ENCODE data around the gene THSD7A. TPM values are rescaled to one million over a fixed set of nuclear protein-coding genes. Genes with fewer than 3 reads are reported as not detected.

THSD7A gene
- total RNA-seq, 4 donors from 2014 or later = 16.2 to 36.4 (median 21.5) TPM

- no peaks in the 10 kb centered on the region for H3K27me3 ChIP-seq
- intact Hi-C loops (cut with DNase I; ENCODE audit: low total_unique reads) = no loop called here
These were observed 261.8 kb downstream of the THSD7A start for GRCh38 chr7:11570205-11570604.

GRCh38 chr7:11567571-11567970 is 264.4 kb downstream of the THSD7A start:
- no peaks in the 10 kb centered on the region for H3K27me3 ChIP-seq
- intact Hi-C loops (cut with DNase I; ENCODE audit: low total_unique reads) = no loop called here
- no peaks in the 10 kb centered on the region for H3K36me3 ChIP-seq
- no peak overlapping the region for H3K4me3 ChIP-seq
- H3K27ac ChIP-seq = no peak overlapping the region
- no peaks in the 10 kb centered on the region for H3K4me1 ChIP-seq
- no peaks in the 10 kb centered on the region for H3K9me3 ChIP-seq
- no peak for TF ChIP-seq POLR2A (IDR thresholded peaks at IDR 0.05)
- no peak for TF ChIP-seq CTCF (IDR thresholded peaks at IDR 0.05)
- no peak for DNase-seq

More at GRCh38 chr7:11570205-11570604, 261.8 kb downstream of the THSD7A start:
- TF ChIP-seq POLR2A (IDR thresholded peaks at IDR 0.05) (no peak), CTCF (IDR thresholded peaks at IDR 0.05) (no peak)
- DNase-seq = no peak
- Histone ChIP-seq H3K36me3 (no peaks in the 10 kb centered on the region), H3K27ac (no peak overlapping the region), H3K4me1 (no peaks in the 10 kb centered on the region), H3K4me3 (no peak overlapping the region), H3K9me3 (no peaks in the 10 kb centered on the region)

DNA sequence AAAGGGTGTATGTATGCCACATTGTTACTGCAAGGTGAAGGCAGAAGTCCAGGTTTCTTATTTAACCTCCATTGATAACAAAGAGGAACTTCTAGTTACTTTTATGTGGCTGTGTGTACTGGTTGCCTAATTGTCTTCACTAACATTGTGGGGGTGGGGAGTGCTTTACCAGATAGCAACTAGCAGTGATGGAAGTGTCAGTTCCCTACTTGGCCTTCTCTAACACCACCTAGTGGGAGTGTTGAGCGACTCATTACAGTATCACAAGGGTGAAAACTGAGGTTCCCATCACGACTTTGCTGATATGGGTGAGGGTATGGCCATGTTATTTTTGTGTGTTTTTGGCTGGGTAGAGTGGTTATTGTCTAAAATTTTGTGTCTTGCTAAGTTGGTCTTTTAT is 274.4 kb downstream of the THSD7A start:
- intact Hi-C loops (cut with DNase I; ENCODE audit: low total_unique reads) = no loop called here
- H3K36me3 ChIP-seq = no peaks in the 10 kb centered on the region
- no peaks in the 10 kb centered on the region for H3K4me1 ChIP-seq
- H3K27ac ChIP-seq = no peak overlapping the region
- H3K27me3 ChIP-seq = no peaks in the 10 kb centered on the region
- H3K4me3 ChIP-seq = no peak overlapping the region
- TF ChIP-seq POLR2A (IDR thresholded peaks at IDR 0.05) (no peak), CTCF (IDR thresholded peaks at IDR 0.05) (no peak)
- no peaks in the 10 kb centered on the region for H3K9me3 ChIP-seq
- no peak for DNase-seq

- no peak overlapping the region for H3K4me3 ChIP-seq
- H3K27me3 ChIP-seq = no peaks in the 10 kb centered on the region
- no peak for DNase-seq
- intact Hi-C loops (cut with DNase I; ENCODE audit: low total_unique reads) = no loop called here
- no peak overlapping the region for H3K27ac ChIP-seq
- H3K9me3 ChIP-seq = no peaks in the 10 kb centered on the region
- H3K4me1 ChIP-seq = no peaks in the 10 kb centered on the region
- no peaks in the 10 kb centered on the region for H3K36me3 ChIP-seq
- TF ChIP-seq POLR2A (IDR thresholded peaks at IDR 0.05) = no peak
These were observed 279.2 kb downstream of the THSD7A start for GRCh38 chr7:11552676-11553296.

- H3K36me3 ChIP-seq = no peaks in the 10 kb centered on the region
- no peaks in the 10 kb centered on the region for H3K9me3 ChIP-seq
- intact Hi-C loops (cut with DNase I; ENCODE audit: low total_unique reads) = no loop called here
- no peak overlapping the region for H3K27ac ChIP-seq
- H3K4me3 ChIP-seq = no peak overlapping the region
- no peak for TF ChIP-seq POLR2A (IDR thresholded peaks at IDR 0.05)
- no peak for TF ChIP-seq CTCF (IDR thresholded peaks at IDR 0.05)
- H3K27me3 ChIP-seq = no peaks in the 10 kb centered on the region
- no peaks in the 10 kb centered on the region for H3K4me1 ChIP-seq
- DNase-seq = no peak
These were observed 280.5 kb downstream of the THSD7A start for GRCh38 chr7:11551470-11551869.

DNA sequence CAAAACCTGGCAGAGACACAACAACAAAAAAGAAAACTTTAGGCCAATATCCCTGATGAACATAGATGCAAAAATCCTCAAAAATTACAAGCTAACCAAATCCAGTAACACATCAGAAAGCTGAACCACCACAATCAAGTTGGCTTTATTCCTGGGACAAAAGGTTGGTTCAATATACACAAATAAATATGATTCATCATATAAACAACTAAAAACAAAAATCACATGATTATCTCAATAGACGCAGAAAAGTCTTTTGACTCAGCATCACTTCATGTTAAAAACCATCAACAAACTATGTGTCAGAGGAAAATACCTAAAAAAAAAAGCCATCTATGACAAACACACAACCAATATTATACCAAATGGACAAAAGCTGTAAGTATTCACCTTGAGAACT is 283.5 kb downstream of the THSD7A start:
- intact Hi-C loops (cut with DNase I; ENCODE audit: low total_unique reads) = no loop called here
- Histone ChIP-seq H3K9me3 (no peaks in the 10 kb centered on the region), H3K27me3 (no peaks in the 10 kb centered on the region), H3K4me3 (no peak overlapping the region), H3K4me1 (no peaks in the 10 kb centered on the region), H3K27ac (no peak overlapping the region), H3K36me3 (no peaks in the 10 kb centered on the region)
- TF ChIP-seq CTCF (IDR thresholded peaks at IDR 0.05) (no peak), POLR2A (IDR thresholded peaks at IDR 0.05) (no peak)
- no peak for DNase-seq
